Common myeloid progenitor, CD34-positive (primary cell): ENCODE results near the gene KLHL5.
"Not testable (repeated sequence)": the region's sequence is repeated elsewhere in the genome, so short reads cannot be mapped to it uniquely, and the experiment has no call there.

Experiments
- CTCF ChIA-PET: fragments of 350-600 bp; sonication (Branson Sonifier 250); formaldehyde crosslinking; loops from one replicate; lab custom pipeline; 2021; ENCODE audit warnings: antibody characterized with exemption; lab: Charles Lee
- POLR2A ChIA-PET: fragments of 350-600 bp; sonication (Branson Sonifier 250); formaldehyde crosslinking; loops from one replicate; lab custom pipeline; 2021; ENCODE audit warnings: antibody characterized with exemption; lab: Charles Lee
- DNase-seq, 3 donors: peaks; one replicate each; pipeline versions ENCODE4 v3.0.0 to v3.0.0-alpha.2; 2013
- H3K27ac ChIP-seq, 2 experiments: 1 replicate in 1 of 2; 2 replicates in 1 of 2; pipeline ENCODE4 v1.7.0; 2013; ENCODE audit warnings: inconsistent platforms in 2 of 2, low read length in 2 of 2, mild to moderate bottlenecking in 2 of 2, low read depth in 1 of 2, moderate library complexity in 1 of 2; ENCODE audit not compliant: severe bottlenecking in 2 of 2, insufficient read depth in 1 of 2, poor library complexity in 1 of 2
- H3K27me3 ChIP-seq, 5 experiments: replicated peaks in 2 of 5; 1 replicate in 3 of 5; 2 replicates in 2 of 5; pipeline versions ENCODE4 v1.6.1 to v1.7.0; 2013; ENCODE audit warnings: low read length in 4 of 5, mild to moderate bottlenecking in 2 of 5, moderate library complexity in 2 of 5, inconsistent platforms in 1 of 5; ENCODE audit not compliant: insufficient read depth in 5 of 5, control insufficient read depth in 4 of 5
- H3K36me3 ChIP-seq, 4 experiments: 1 replicate in 2 of 4; 2 replicates in 2 of 4; pipeline versions ENCODE4 v1.6.1 to v1.7.0; 2013; ENCODE audit warnings: low read length in 3 of 4, control low read depth in 1 of 4, mild to moderate bottlenecking in 1 of 4; ENCODE audit not compliant: control insufficient read depth in 4 of 4, insufficient read depth in 4 of 4
- H3K4me1 ChIP-seq, 4 experiments: 1 replicate in 3 of 4; 2 replicates in 1 of 4; pipeline versions ENCODE4 v1.6.1 to v1.7.1; 2013; ENCODE audit warnings: low read length in 3 of 4, mild to moderate bottlenecking in 3 of 4, control low read depth in 1 of 4, inconsistent platforms in 1 of 4, moderate library complexity in 1 of 4; ENCODE audit not compliant: control insufficient read depth in 4 of 4, insufficient read depth in 4 of 4; ENCODE audit errors: control extremely low read depth in 1 of 4
- H3K4me3 ChIP-seq, 7 experiments: 1 replicate in 4 of 7; 2 replicates in 3 of 7; pipeline versions ENCODE4 v1.5.1 to v1.7.0; 2013; ENCODE audit warnings: mild to moderate bottlenecking in 7 of 7, low read length in 6 of 7, moderate library complexity in 6 of 7, inconsistent platforms in 2 of 7, low read depth in 2 of 7, control low read depth in 1 of 7; ENCODE audit not compliant: insufficient read depth in 4 of 7, control insufficient read depth in 1 of 7; ENCODE audit errors: extremely low read depth in 1 of 7
- H3K9me3 ChIP-seq, 5 experiments: 1 replicate in 4 of 5; 2 replicates in 1 of 5; pipeline versions ENCODE4 v1.6.1 to v1.7.1; 2013; ENCODE audit warnings: low read length in 4 of 5, mild to moderate bottlenecking in 2 of 5, inconsistent platforms in 1 of 5, low read depth in 1 of 5, moderate library complexity in 1 of 5; ENCODE audit not compliant: control insufficient read depth in 4 of 5, insufficient read depth in 2 of 5; ENCODE audit errors: control extremely low read depth in 1 of 5
- WGBS: methylation state at CpG from one replicate; pipeline ENCODE4 v1.1.5; 2013; ENCODE audit not compliant: insufficient coverage; 5-methylcytosine and 5-hydroxymethylcytosine counted together

The KLHL5 gene

DNA sequence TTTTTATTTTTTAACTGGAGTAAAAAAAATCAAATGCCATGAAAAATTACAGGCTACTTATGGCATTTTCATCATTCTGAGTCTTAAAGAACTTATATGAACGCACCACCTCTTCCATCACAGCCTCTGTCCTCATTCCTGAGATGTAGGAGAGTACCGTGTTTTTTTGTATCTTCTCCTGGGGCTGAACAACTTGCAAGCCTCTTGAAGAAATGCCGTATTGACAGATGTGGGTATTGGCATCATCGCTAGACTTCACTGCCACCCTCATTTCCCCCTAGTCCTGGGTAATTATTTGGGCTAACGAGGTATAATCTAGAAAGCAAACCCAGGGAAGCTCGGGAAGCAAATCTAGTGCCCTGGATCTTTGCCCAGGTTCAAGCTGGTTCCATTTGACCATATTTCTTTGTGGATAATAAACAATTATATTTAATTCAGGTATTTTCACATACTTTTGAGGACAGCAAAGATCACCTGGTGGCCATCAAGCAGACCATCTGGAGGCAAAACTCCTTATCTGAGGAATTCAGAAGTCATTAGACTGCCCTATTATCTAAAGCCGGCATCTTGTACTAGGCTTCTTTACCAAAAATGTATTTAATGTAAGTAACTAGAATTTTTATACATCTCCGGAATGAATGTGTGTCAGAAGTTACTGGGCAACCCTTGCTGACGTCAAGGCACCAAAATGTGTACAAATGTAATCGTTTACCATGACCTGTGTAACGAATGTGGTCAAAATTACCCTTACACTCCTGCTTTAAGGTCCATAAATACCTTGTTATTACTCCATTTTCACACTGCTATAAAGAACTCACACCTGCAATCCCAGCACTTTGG lies 64.4 kb downstream of the KLHL5 start:
- H3K9me3 ChIP-seq = peaks cover 0 to 5% (median 0%) of the 10 kb centered on the region in 5 experiments
- no peaks in the 10 kb centered on the region for H3K27me3 ChIP-seq
- no peaks in the 10 kb centered on the region for H3K4me1 ChIP-seq
- ChIA-PET CTCF (no interaction called here), POLR2A (interaction anchor here (0.6 kb wide), 1 partner anchor 9 kb away, joined by 3 read pairs; no protein-coding TSS in a partner anchor)
- peaks cover 0 to 10% (median 4%) of the 10 kb centered on the region in 4 experiments for H3K36me3 ChIP-seq
- DNase-seq = no peak
- no peak overlapping the region for H3K4me3 ChIP-seq
- 100% methylated on average over 7 of the region's 11 CpGs for WGBS
- no peak overlapping the region for H3K27ac ChIP-seq

DNA sequence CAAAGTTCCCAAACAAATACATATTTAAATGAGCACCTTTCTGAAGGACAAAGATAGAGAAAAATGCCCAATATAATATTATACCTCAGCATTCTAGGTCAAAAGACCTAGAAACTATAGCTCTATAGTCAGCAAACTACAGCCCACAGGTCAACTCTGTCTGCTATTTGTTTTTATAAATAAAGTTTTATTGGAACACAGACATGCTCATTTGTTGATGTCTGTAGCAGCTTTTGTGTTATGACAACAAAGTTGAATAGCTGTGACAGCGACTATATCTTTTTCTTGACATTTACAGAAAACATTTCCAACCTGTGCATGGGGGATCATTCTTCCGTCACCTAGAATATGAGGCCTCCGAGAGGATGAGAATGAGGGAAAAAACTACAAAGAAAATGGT lies 71.6 kb downstream of the KLHL5 start:
- Histone ChIP-seq H3K4me3 (no peak overlapping the region), H3K9me3 (no peaks in the 10 kb centered on the region), H3K36me3 (peaks cover 0 to 5% (median 0%) of the 10 kb centered on the region in 4 experiments), H3K27ac (no peak overlapping the region), H3K27me3 (no peaks in the 10 kb centered on the region), H3K4me1 (peaks cover 0 to 4% (median 3%) of the 10 kb centered on the region in 4 experiments)
- DNase-seq = no peak
- POLR2A ChIA-PET = interaction anchor here (0.7 kb wide), 1 partner anchor 232 kb away, joined by 3 read pairs; no protein-coding TSS in a partner anchor
- CTCF ChIA-PET = interaction anchor here (0.6 to 6.8 kb wide), 9 partner anchors 9 to 229 kb away, joined by 3 to 136 read pairs (median 3); no protein-coding TSS in a partner anchor
- 100% methylated on average over 1 of the region's 3 CpGs for WGBS

DNA sequence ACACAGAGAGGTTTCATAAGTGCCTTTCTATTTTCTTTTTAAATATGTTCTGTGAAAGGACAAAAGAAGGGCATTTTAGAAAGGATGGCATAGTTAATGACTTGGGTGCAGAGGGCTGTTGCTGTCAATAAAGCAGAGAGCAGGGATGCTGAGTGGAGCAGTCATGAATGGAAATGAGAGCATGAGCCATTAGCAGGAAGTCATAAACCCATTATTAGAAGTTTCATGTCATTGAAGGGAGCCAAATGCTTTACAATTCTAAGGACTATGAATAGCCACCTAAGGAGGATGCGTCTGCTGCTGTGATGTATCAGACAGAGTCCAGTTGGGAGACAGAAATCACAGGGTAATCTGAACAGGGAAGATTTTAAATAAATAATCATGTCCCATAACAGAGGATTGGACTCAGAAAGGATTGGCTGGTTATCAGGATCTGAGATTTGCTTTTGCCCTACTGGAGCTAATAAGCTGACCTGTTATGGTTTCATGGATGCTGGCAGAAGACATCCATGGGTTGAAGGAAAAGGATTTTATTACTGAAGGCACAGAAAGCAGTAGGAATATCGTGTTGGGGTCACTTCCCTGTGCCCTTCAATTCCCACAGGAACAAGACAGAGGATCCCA lies 72.8 kb downstream of the KLHL5 start:
- Histone ChIP-seq H3K9me3 (no peaks in the 10 kb centered on the region), H3K27me3 (no peaks in the 10 kb centered on the region), H3K36me3 (peaks cover 0 to 1% (median 0%) of the 10 kb centered on the region in 4 experiments), H3K27ac (no peak overlapping the region), H3K4me3 (peak overlapping the region in 1 of 7 experiments; percentile 54), H3K4me1 (peaks cover 0 to 4% (median 3%) of the 10 kb centered on the region in 4 experiments)
- no peak for DNase-seq
- CTCF ChIA-PET = interaction anchor here (0.6 to 6.8 kb wide), 19 partner anchors 9 to 375 kb away, joined by 3 to 136 read pairs (median 4); partner anchors contain the start of gene TLR1
- 71% methylated on average over 2 of the region's 2 CpGs for WGBS
- POLR2A ChIA-PET = no interaction called here

GRCh38 chr4:39138227-39138626 lies 76.2 kb downstream of the KLHL5 start:
- H3K36me3 ChIP-seq, DNase-seq, H3K9me3 ChIP-seq, H3K4me1 ChIP-seq, H3K27ac ChIP-seq, H3K27me3 ChIP-seq, H3K4me3 ChIP-seq: not testable (repeated sequence)
- ChIA-PET POLR2A (interaction anchor here (0.6 kb wide), 1 partner anchor 216 kb away, joined by 3 read pairs; no protein-coding TSS in a partner anchor), CTCF (interaction anchor here (0.8 to 2.6 kb wide), 3 partner anchors 237 to 379 kb away, joined by 3 to 16 read pairs (median 3); partner anchors contain the start of gene TLR10)
- WGBS = no CpG with 5 or more reads among the region's 3 CpGs

DNA sequence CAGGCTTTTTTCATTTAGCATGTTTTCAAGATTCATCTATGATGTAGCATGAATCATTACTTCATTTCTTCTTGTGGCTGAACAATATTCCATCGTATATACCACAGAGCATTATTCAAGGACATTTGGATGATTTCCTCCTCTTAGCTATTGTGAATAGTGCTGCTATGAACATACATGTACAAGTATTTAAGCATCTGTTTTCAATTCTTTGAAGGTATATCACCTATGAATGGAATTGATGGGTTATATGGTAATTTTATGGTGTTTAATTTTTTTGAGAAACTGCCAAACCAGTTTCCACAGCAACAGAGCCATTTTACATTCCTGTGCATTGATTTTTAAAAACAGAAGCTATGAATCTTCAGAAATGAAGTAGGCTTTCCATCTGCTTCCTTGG lies 84.2 kb downstream of the KLHL5 start:
- Histone ChIP-seq H3K9me3 (no peaks in the 10 kb centered on the region), H3K4me1 (peaks cover 0 to 5% (median 3%) of the 10 kb centered on the region in 4 experiments), H3K27ac (no peak overlapping the region), H3K4me3 (no peak overlapping the region), H3K36me3 (no peaks in the 10 kb centered on the region), H3K27me3 (no peaks in the 10 kb centered on the region)
- ChIA-PET CTCF (interaction anchor here (0.9 to 1.3 kb wide), 4 partner anchors 9 to 253 kb away, joined by 3 to 5 read pairs (median 3); no protein-coding TSS in a partner anchor), POLR2A (no interaction called here)
- WGBS = no CpG with 5 or more reads among the region's 1 CpG
- DNase-seq = no peak

DNA sequence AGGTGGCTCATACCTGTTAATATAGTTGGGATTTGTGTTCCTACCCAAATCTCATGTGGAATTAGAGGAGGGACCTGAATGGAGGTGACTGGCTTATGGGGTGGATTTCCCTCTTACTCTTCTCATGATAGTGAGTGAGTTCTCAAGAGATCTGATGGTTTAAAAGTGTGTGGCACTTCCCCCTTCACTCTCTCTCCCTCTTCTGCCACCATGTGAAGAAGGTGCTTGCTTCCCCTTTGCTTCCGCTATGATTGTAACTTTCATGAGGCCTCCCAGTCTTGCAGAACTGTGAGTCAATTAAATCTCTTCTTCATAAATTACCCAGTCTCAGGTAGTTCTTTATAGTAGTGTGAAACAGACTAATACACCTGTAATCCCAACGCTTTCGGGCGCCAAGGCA lies 92.0 kb downstream of the KLHL5 start:
- ChIA-PET POLR2A (no interaction called here), CTCF (interaction anchor here (0.8 to 1.5 kb wide), 2 partner anchors 20 to 251 kb away, joined by 3 to 4 read pairs; no protein-coding TSS in a partner anchor)
- Histone ChIP-seq H3K36me3 (no peaks in the 10 kb centered on the region), H3K9me3 (no peaks in the 10 kb centered on the region), H3K4me1 (peaks cover 0 to 6% (median 4%) of the 10 kb centered on the region in 4 experiments), H3K27ac (no peak overlapping the region), H3K27me3 (no peaks in the 10 kb centered on the region), H3K4me3 (no peak overlapping the region)
- WGBS = 100% methylated on average over 3 of the region's 4 CpGs
- DNase-seq = no peak
